ENCODE measurements around the gene SLFN14.
"Not testable (repeated sequence)": the region's sequence is repeated elsewhere in the genome, so short reads cannot be mapped to it uniquely, and the experiment has no call there.

Gene SLFN14

GRCh38 chr17:35560703-35561102 is at the start of gene SLFN14:
SLFN14 (minus strand) TSS chr17:35560819; CDS start chr17:35558062, 2,757 bp downstream.
- no peak for DNase-seq (ENCODE audit: low spot score)

- no peak for DNase-seq (ENCODE audit: low spot score)
These were observed 49.2 kb upstream of the SLFN14 start for GRCh38 chr17:35609831-35610230.

- DNase-seq (ENCODE audit: low spot score), result no peak
These were observed 46.7 kb upstream of the SLFN14 start for GRCh38 chr17:35607239-35607847.

GRCh38 chr17:35605678-35606077 is 45.1 kb upstream of the SLFN14 start:
- no peak for DNase-seq (ENCODE audit: low spot score)

- no peak for DNase-seq (ENCODE audit: low spot score)
These were observed 43.1 kb upstream of the SLFN14 start for GRCh38 chr17:35603674-35604073.

GRCh38 chr17:35597604-35598003 is 37.0 kb upstream of the SLFN14 start:
- DNase-seq (ENCODE audit: low spot score), result no peak

GRCh38 chr17:35596530-35597233 is 36.1 kb upstream of the SLFN14 start:
- no peak for DNase-seq (ENCODE audit: low spot score)

GRCh38 chr17:35596072-35596471 is 35.5 kb upstream of the SLFN14 start:
- no peak for DNase-seq (ENCODE audit: low spot score)

GRCh38 chr17:35588196-35588920 is 27.7 kb upstream of the SLFN14 start:
- DNase-seq (ENCODE audit: low spot score), result peak; percentile 54

GRCh38 chr17:35587074-35587961 is 26.7 kb upstream of the SLFN14 start, which contains the start of gene AP2B1:
AP2B1 (plus strand) TSS chr17:35587322; CDS start chr17:35594031, 6,709 bp downstream.
- DNase-seq (ENCODE audit: low spot score), result peak; percentile 98

- no peak for DNase-seq (ENCODE audit: low spot score)
These were observed 26.0 kb upstream of the SLFN14 start for GRCh38 chr17:35586569-35587073.

GRCh38 chr17:35584061-35584460 is 23.4 kb upstream of the SLFN14 start:
- DNase-seq (ENCODE audit: low spot score), result no peak

- DNase-seq (ENCODE audit: low spot score), result no peak
These were observed 18.4 kb upstream of the SLFN14 start for GRCh38 chr17:35578929-35579432.

- DNase-seq (ENCODE audit: low spot score), result peak; percentile 92
These were observed 17.7 kb upstream of the SLFN14 start, which contains the start of gene PEX12 for GRCh38 chr17:35578197-35578928. PEX12 (minus strand) TSS chr17:35578571; CDS start chr17:35578021, 550 bp downstream.

- DNase-seq (ENCODE audit: low spot score), result peak; percentile 13
These were observed 17.2 kb upstream of the SLFN14 start for GRCh38 chr17:35577830-35578196.

GRCh38 chr17:35575759-35576158 is 15.1 kb upstream of the SLFN14 start:
- DNase-seq (ENCODE audit: low spot score), result no peak

- no peak for DNase-seq (ENCODE audit: low spot score)
These were observed 8.8 kb upstream of the SLFN14 start for GRCh38 chr17:35569405-35569804.

GRCh38 chr17:35568561-35568960 is 7.9 kb upstream of the SLFN14 start:
- peak; percentile 41 for DNase-seq (ENCODE audit: low spot score)

- DNase-seq (ENCODE audit: low spot score), result no peak
These were observed 6.3 kb upstream of the SLFN14 start for GRCh38 chr17:35566968-35567367.

GRCh38 chr17:35563181-35563580 is 2.6 kb upstream of the SLFN14 start:
- not testable (repeated sequence) for DNase-seq (ENCODE audit: low spot score)
